ENCODE measurements around the gene HDC. TPM values are rescaled to one million over a fixed set of nuclear protein-coding genes. Genes with fewer than 3 reads are reported as not detected.

Gene HDC
- total and polyA plus RNA-seq, 10 of the 15 experiments (the other 5 are each of a cell fraction or from before 2014, with no cell fraction given) = not detected

GRCh38 chr15:50257332-50257731 lies 8.2 kb downstream of the HDC start (continued):
- TF ChIP-seq REST (IDR thresholded peaks at IDR 0.05; ENCODE audit: low read depth, low read length) (no peak), RCOR1 (conservative IDR thresholded peaks at IDR 0.05; ENCODE audit: low read depth, low read length) (no peak)

GRCh38 chr15:50256188-50257041 lies 9.1 kb downstream of the HDC start:
- DNase-seq (ENCODE audit: low read depth, low spot score) = no peak
- intact Hi-C loops (cut with micrococcal nuclease; ENCODE audit: unreplicated experiment) = no loop called here
- FAIRE-seq = no peak
- Histone ChIP-seq H4K20me1 (ENCODE audit: control insufficient read depth, insufficient read depth) (no peaks in the 10 kb centered on the region), H2AFZ (ENCODE audit: control insufficient read depth, low read depth, low read length) (no peak overlapping the region), H3K4me1 (ENCODE audit: control insufficient read depth, insufficient read depth, low read length) (peaks cover 11% of the 10 kb centered on the region), H3K27ac (ENCODE audit: control insufficient read depth, insufficient read depth) (no peak overlapping the region), H3K9me3 (replicated peaks; ENCODE audit: control insufficient read depth, insufficient read depth, low read length) (no peaks in the 10 kb centered on the region), H3K27me3 (replicated peaks in 1 of 2; ENCODE audit: control insufficient read depth in 2 of 2, insufficient read depth in 2 of 2, low read length in 1 of 2) (no peaks in the 10 kb centered on the region; a peak in 1 of 4 replicates), H3K4me3 (no peak overlapping the region), H3K79me2 (ENCODE audit: control insufficient read depth, insufficient read depth, low read length) (no peaks in the 10 kb centered on the region), H3K36me3 (ENCODE audit: control insufficient read depth in 2 of 2, insufficient read depth in 2 of 2, low read length in 1 of 2) (no peaks in the 10 kb centered on the region), H3K4me2 (ENCODE audit: control insufficient read depth, insufficient read depth) (no peak overlapping the region), H3K9ac (ENCODE audit: control insufficient read depth, insufficient read depth, low read length) (no peak overlapping the region)
- ATAC-seq = no peak
- POLR2A ChIA-PET = no interaction called here
- 46% methylated on average over 5 of the region's 5 CpGs for WGBS (ENCODE audit: insufficient coverage, insufficient replicate concordance, low lambda C conversion rate, missing lambda C conversion rate)
- in situ Hi-C loops (cut with MboI) = no loop called here
- CTCF ChIA-PET = interaction anchor here (0.6 kb wide), 1 partner anchor 35 kb away, joined by 4 read pairs; no protein-coding TSS in a partner anchor
- SMC1A ChIA-PET (ENCODE audit: uncharacterized antibody, unreplicated experiment) = no interaction called here
- BruUV-seq (replicated peaks) = no TSS peak
- RAD21 ChIA-PET (ENCODE audit: unreplicated experiment) = no interaction called here
- TF ChIP-seq CBX5 (IDR thresholded peaks at IDR 0.05; ENCODE audit: low read depth) (no peak), ETV6 (conservative IDR thresholded peaks at IDR 0.05 in 1 of 2, IDR thresholded peaks at IDR 0.05 in 1 of 2; ENCODE audit: borderline replicate concordance in 1 of 2, low read depth in 1 of 2) (0 out of 4 replicates have a peak, but pooled peaks of 1 of the 2 experiments have one; percentile 16), PML (IDR thresholded peaks at IDR 0.05; ENCODE audit: low read length) (no peak)
